ENCODE measurements around the gene GSTM4. TPM values are rescaled to one million over a fixed set of nuclear protein-coding genes. Genes with fewer than 3 reads are reported as not detected.
A peak's percentile ranks its signal among the peaks of the same experiment; 100 is the strongest.

GSTM4 gene
- total RNA-seq, 1 experiment from 2014 or later, result 5.8 TPM

DNA sequence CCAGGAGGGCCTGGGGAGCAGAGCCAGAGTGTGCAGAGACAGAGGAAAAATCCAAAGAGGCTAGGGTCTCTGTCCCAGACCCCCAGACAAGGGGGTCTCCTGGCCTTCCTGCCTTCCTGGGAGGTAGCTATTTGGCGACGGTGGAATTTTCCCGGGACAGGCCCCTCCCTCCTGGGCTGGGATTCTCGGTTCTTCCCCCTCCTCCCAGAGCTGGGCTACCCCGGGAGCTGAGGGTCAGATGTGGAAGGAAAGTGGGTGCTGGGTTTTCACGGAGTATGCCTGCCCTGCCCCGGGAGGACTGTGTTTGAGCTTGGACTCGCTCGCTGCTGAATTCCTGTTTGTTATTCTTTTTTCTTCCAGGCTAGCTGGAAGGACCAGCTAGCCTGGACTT, 35.5 kb upstream of the GSTM4 start:
- no TSS peak for BruUV-seq (replicated peaks)
- CTCF ChIA-PET, result interaction anchor here (0.9 to 11.4 kb wide), 7 partner anchors 9 to 157 kb away, joined by 3 to 96 read pairs (median 4); no protein-coding TSS in a partner anchor
- H3K4me1 Mint-ChIP-seq (ENCODE audit: insufficient read depth, unreplicated experiment), result peaks cover 40% of the 10 kb centered on the region
- POLR2A ChIA-PET, result interaction anchor here (0.6 to 5.8 kb wide), 8 partner anchors 8 to 386 kb away, joined by 3 to 99 read pairs (median 4); partner anchors contain the start of genes AHCYL1 and GNAI3
- H3K9me3 Mint-ChIP-seq (ENCODE audit: unreplicated experiment), result no peaks in the 10 kb centered on the region
- intact Hi-C loops (cut with micrococcal nuclease), result loop anchor here (2.0 kb wide), 1 partner anchor 72 kb away; the partner anchor contains the start of gene GNAI3
- H3K27me3 Mint-ChIP-seq (ENCODE audit: insufficient read depth, unreplicated experiment), result no peaks in the 10 kb centered on the region
- peak overlapping the region; percentile 92 for H3K27ac Mint-ChIP-seq (ENCODE audit: low read depth, unreplicated experiment)
- TF ChIP-seq, protein P1, sequence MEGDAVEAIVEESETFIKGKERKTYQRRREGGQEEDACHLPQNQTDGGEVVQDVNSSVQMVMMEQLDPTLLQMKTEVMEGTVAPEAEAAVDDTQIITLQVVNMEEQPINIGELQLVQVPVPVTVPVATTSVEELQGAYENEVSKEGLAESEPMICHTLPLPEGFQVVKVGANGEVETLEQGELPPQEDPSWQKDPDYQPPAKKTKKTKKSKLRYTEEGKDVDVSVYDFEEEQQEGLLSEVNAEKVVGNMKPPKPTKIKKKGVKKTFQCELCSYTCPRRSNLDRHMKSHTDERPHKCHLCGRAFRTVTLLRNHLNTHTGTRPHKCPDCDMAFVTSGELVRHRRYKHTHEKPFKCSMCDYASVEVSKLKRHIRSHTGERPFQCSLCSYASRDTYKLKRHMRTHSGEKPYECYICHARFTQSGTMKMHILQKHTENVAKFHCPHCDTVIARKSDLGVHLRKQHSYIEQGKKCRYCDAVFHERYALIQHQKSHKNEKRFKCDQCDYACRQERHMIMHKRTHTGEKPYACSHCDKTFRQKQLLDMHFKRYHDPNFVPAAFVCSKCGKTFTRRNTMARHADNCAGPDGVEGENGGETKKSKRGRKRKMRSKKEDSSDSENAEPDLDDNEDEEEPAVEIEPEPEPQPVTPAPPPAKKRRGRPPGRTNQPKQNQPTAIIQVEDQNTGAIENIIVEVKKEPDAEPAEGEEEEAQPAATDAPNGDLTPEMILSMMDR (IDR thresholded peaks at IDR 0.05; ENCODE audit: unreplicated experiment), result no peak
- peak; percentile 58 for DNase-seq (ENCODE audit: unreplicated experiment)
- H3K36me3 Mint-ChIP-seq (ENCODE audit: insufficient read depth, unreplicated experiment), result no peaks in the 10 kb centered on the region
- H3K4me3 Mint-ChIP-seq (ENCODE audit: unreplicated experiment), result peak overlapping the region; percentile 97

DNA sequence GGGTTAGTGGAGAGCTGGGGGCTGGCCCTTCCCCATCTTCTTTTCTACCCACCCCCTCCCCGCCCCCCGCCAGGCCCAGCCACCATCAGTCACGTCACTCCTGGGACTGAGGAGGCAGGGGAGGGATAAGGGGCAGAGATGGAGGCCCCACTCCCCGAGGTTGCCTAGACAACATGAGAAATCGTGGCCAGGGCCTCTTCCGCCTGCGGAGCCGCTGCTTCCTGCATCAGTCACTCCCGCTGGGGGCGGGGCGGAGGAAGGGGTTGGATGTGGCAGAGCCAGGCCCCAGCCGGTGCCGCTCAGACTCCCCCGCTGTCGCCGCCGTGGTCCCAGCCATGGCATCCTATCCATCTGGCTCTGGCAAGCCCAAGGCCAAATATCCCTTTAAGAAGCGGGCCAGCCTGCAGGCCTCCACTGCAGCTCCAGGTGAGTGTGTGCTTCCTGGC, 35.0 kb upstream of the GSTM4 start:
- intact Hi-C loops (cut with micrococcal nuclease), result loop anchor here (2.0 kb wide), 1 partner anchor 72 kb away; the partner anchor contains the start of gene GNAI3
- peak; percentile 85 for DNase-seq (ENCODE audit: unreplicated experiment)
- TF ChIP-seq, protein P1 (IDR thresholded peaks at IDR 0.05; ENCODE audit: unreplicated experiment), result no peak
- POLR2A ChIA-PET, result interaction anchor here (0.9 to 5.8 kb wide), 6 partner anchors 8 to 364 kb away, joined by 3 to 99 read pairs (median 8); partner anchors contain the start of genes AHCYL1 and GNAI3
- no TSS peak for BruUV-seq (replicated peaks)
- Mint-ChIP-seq H3K4me1 (ENCODE audit: insufficient read depth, unreplicated experiment) (peaks cover 40% of the 10 kb centered on the region), H3K27ac (ENCODE audit: low read depth, unreplicated experiment) (peak overlapping the region; percentile 92), H3K4me3 (ENCODE audit: unreplicated experiment) (peak overlapping the region; percentile 97), H3K36me3 (ENCODE audit: insufficient read depth, unreplicated experiment) (no peaks in the 10 kb centered on the region), H3K9me3 (ENCODE audit: unreplicated experiment) (no peaks in the 10 kb centered on the region), H3K27me3 (ENCODE audit: insufficient read depth, unreplicated experiment) (no peaks in the 10 kb centered on the region)
- CTCF ChIA-PET, result interaction anchor here (0.7 to 11.4 kb wide), 6 partner anchors 9 to 152 kb away, joined by 3 to 96 read pairs (median 5); no protein-coding TSS in a partner anchor

DNA sequence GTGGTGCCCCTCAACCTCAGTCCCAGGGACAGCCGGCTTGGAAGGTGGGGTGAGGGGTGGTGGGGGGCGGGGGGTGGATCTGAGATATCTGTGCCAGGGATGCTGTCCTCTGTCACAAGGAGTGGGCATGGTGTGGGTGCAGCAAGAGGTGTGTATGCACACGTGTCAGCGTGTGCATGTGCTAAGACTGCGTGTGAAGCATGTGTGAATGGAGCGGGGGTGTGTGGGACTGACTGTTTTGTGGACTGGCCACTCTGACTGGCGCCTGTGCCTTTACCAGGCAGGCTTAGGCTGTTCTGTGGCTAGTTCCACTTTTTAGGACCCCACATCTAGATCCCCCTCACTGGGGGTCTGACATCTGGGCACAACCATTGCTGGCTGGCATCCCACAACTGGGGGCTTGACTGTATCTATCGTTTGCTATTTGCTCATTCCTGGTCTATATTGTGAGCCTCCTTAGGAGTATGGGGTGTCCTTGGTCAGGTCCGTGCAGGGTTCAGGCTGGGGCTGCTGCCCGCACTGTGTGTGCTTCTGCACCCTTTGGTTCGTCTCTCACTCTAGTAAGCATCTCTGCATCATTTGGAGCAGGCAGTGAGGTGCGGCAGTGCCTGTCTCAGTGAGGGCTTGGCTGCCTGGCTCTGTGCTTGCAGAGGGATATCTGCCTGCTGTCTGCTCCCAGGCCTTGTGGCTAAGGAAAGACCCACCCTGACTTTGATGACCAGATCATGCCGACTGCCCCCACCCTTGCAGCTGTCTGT, 34.3 kb upstream of the GSTM4 start:
- ChIA-PET CTCF (interaction anchor here (0.7 to 11.4 kb wide), 5 partner anchors 8 to 75 kb away, joined by 3 to 96 read pairs (median 4); no protein-coding TSS in a partner anchor), POLR2A (interaction anchor here (2.8 to 5.8 kb wide), 2 partner anchors 73 to 364 kb away, joined by 13 to 99 read pairs; partner anchors contain the start of genes AHCYL1 and GNAI3)
- Mint-ChIP-seq H3K36me3 (ENCODE audit: insufficient read depth, unreplicated experiment) (no peaks in the 10 kb centered on the region), H3K4me1 (ENCODE audit: insufficient read depth, unreplicated experiment) (peaks cover 37% of the 10 kb centered on the region), H3K27me3 (ENCODE audit: insufficient read depth, unreplicated experiment) (no peaks in the 10 kb centered on the region), H3K9me3 (ENCODE audit: unreplicated experiment) (no peaks in the 10 kb centered on the region), H3K27ac (ENCODE audit: low read depth, unreplicated experiment) (peak overlapping the region; percentile 92), H3K4me3 (ENCODE audit: unreplicated experiment) (peak overlapping the region; percentile 97)
- DNase-seq (ENCODE audit: unreplicated experiment), result no peak
- TF ChIP-seq, protein P1 (IDR thresholded peaks at IDR 0.05; ENCODE audit: unreplicated experiment), result no peak
- intact Hi-C loops (cut with micrococcal nuclease), result loop anchor here (2.0 kb wide), 1 partner anchor 73 kb away; the partner anchor contains the start of gene GNAI3
- BruUV-seq (replicated peaks), result TSS peak; percentile 11

All from MCF 10A (cell line).